ENCODE measurements around the gene OR51B5. TPM values are rescaled to one million over a fixed set of nuclear protein-coding genes. Genes with fewer than 3 reads are reported as not detected.

Gene OR51B5
- total and polyA plus RNA-seq, 10 of the 15 experiments (the other 5 are each of a cell fraction or from before 2014, with no cell fraction given), result 0.04 to 2.1 (median 0.17) TPM; not detected in 6

- WGBS (ENCODE audit: insufficient coverage, insufficient replicate concordance, low lambda C conversion rate, missing lambda C conversion rate), result 84% methylated on average over 2 of the region's 2 CpGs
- no peak overlapping the region for H2AFZ ChIP-seq (ENCODE audit: control insufficient read depth, low read depth, low read length)
- FAIRE-seq (no peak), DNase-seq (ENCODE audit: low read depth, low spot score) (no peak), ATAC-seq (no peak; the same call in 1 of the 3 replicates)
- no peaks in the 10 kb centered on the region for H3K9me3 ChIP-seq (replicated peaks; ENCODE audit: control insufficient read depth, insufficient read depth, low read length)
- H3K27ac ChIP-seq (ENCODE audit: control insufficient read depth, insufficient read depth), result no peak overlapping the region
- BruUV-seq (replicated peaks), result no TSS peak
- ChIA-PET RAD21 (ENCODE audit: unreplicated experiment) (no interaction called here), CTCF (interaction anchor here (1.1 kb wide), 1 partner anchor 243 kb away, joined by 4 read pairs; no protein-coding TSS in a partner anchor), POLR2A (no interaction called here), SMC1A (ENCODE audit: uncharacterized antibody, unreplicated experiment) (interaction anchor here (1.0 kb wide), 1 partner anchor 243 kb away, joined by 3 read pairs; no protein-coding TSS in a partner anchor)
- in situ Hi-C loops (cut with MboI), result no loop called here
- no peaks in the 10 kb centered on the region for H3K36me3 ChIP-seq (ENCODE audit: control insufficient read depth in 2 of 2, insufficient read depth in 2 of 2, low read length in 1 of 2)
- no peak overlapping the region for H3K4me3 ChIP-seq
- H3K27me3 ChIP-seq (replicated peaks in 1 of 2; ENCODE audit: control insufficient read depth in 2 of 2, insufficient read depth in 2 of 2, low read length in 1 of 2), result no peaks in the 10 kb centered on the region
- H3K9ac ChIP-seq (ENCODE audit: control insufficient read depth, insufficient read depth, low read length), result no peak overlapping the region
- TF ChIP-seq SKIL (IDR thresholded peaks at IDR 0.05; ENCODE audit: low read depth, poor library complexity, severe bottlenecking), result no peak
- TF ChIP-seq CHD2 (IDR thresholded peaks at IDR 0.05; ENCODE audit: borderline replicate concordance, low read depth, low read length), result no peak
- TF ChIP-seq SMARCA5 (IDR thresholded peaks at IDR 0.05), result no peak
- TF ChIP-seq CREM (IDR thresholded peaks at IDR 0.05; ENCODE audit: low read depth), result no peak
- no peak for TF ChIP-seq EP300 (IDR thresholded peaks at IDR 0.05; ENCODE audit: borderline replicate concordance in 1 of 2, control insufficient read depth in 1 of 2, low read depth in 2 of 2, low read length in 2 of 2)
- TF ChIP-seq HDAC2 (IDR thresholded peaks at IDR 0.05), result no peak
- H3K4me1 ChIP-seq (ENCODE audit: control insufficient read depth, insufficient read depth, low read length), result no peaks in the 10 kb centered on the region
- no peak overlapping the region for H3K4me2 ChIP-seq (ENCODE audit: control insufficient read depth, insufficient read depth)
- intact Hi-C loops (cut with micrococcal nuclease; ENCODE audit: unreplicated experiment), result loop anchor here (2.0 kb wide), 1 partner anchor 77 kb away; no protein-coding TSS in a partner anchor
- H3K79me2 ChIP-seq (ENCODE audit: control insufficient read depth, insufficient read depth, low read length), result no peaks in the 10 kb centered on the region
- no peaks in the 10 kb centered on the region for H4K20me1 ChIP-seq (ENCODE audit: control insufficient read depth, insufficient read depth)
Observed at GRCh38 chr11:5367448-5368074, 24.2 kb upstream of the OR51B5 start.

Data from GM12878 (cell line).